HTR-8/SVneo (cell line): ENCODE measurements around the gene PGA4.
"Not testable (repeated sequence)": the region's sequence is repeated elsewhere in the genome, so short reads cannot be mapped to it uniquely, and the experiment has no call there.

ENCODE experiments used
- DNase-seq: peaks from one replicate; pipeline ENCODE4 v3.0.0; 2011; ENCODE audit warnings: low spot score, mixed read lengths; ENCODE audit not compliant: insufficient read length
- FAIRE-seq: peaks from 2 replicates; lab custom pipeline; 2011; peaks lifted over from hg19 to GRCh38; lab: Jason Lieb, UNC

Gene PGA4

GRCh38 chr11:61240875-61241274 lies 18.7 kb downstream of the PGA4 start, which contains the start of gene PGA5:
Gene PGA5 (plus strand): TSS chr11:61241175. CDS start chr11:61241227, 52 bp downstream.
- not testable (repeated sequence) for FAIRE-seq, DNase-seq

GRCh38 chr11:61241526-61241925 lies 19.4 kb downstream of the PGA4 start:
- FAIRE-seq: not testable (repeated sequence)

GRCh38 chr11:61245284-61245964 lies 23.3 kb downstream of the PGA4 start:
- not testable (repeated sequence) for FAIRE-seq, DNase-seq

More at GRCh38 chr11:61241526-61241925, 19.4 kb downstream of the PGA4 start:
- DNase-seq: not testable (repeated sequence)

- DNase-seq, FAIRE-seq: not testable (repeated sequence)
Measured at GRCh38 chr11:61248071-61248470, 25.9 kb downstream of the PGA4 start.

GRCh38 chr11:61249201-61249600 lies 27.1 kb downstream of the PGA4 start:
- DNase-seq, FAIRE-seq: not testable (repeated sequence)

- DNase-seq, FAIRE-seq: not testable (repeated sequence)
Measured at GRCh38 chr11:61250796-61251765, 28.9 kb downstream of the PGA4 start.

DNA sequence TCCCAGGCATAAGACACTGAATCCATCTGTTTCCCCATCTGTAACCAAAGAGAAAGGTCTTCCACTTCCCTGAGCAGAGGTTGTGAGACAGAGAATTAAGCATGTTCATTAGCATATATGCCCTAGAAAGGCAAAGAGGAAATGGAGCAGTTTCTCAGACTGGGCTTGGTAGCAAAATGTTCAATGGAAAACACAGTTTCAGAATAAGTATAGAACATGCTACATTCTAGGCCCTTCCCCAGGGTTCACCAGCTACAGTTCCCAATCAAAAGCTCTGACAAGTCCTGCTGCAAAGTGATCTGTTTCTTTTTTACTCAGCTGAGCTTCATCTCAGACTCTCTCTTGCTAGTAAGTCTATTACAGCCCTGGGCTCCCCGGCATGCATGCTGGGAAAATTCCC lies 30.2 kb downstream of the PGA4 start:
- not testable (repeated sequence) for FAIRE-seq, DNase-seq

DNA sequence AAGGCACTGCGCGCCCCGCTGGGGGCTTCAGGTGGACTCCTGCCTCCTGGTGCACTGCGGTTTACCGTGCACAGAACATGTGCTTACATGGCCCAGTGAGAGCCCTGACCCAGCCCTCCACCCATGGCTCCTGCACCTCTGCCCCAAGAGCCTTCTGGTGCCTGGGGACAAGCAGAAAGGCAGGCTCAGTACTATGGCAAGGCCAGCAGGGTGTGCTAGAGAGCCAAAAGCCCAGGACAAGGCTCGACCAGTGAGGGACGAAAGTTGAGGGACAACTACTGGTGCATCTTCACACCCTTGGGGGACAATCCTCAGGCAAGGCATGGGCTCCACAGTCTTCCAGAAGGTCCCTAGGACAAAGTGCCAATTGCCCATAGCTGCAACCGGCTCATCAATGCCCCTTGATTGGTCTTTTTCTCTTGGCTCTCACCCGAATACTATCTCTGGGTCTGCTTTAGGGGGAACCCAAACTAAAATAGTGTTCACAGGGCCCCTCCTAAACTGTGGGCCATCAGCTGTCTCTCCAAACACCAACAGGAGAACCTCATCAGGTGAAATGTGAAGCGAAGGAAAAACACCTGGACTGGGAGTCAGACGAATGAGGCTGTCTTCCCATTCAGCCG lies 32.4 kb downstream of the PGA4 start:
- DNase-seq (peak; percentile 80), FAIRE-seq (no peak)

DNA sequence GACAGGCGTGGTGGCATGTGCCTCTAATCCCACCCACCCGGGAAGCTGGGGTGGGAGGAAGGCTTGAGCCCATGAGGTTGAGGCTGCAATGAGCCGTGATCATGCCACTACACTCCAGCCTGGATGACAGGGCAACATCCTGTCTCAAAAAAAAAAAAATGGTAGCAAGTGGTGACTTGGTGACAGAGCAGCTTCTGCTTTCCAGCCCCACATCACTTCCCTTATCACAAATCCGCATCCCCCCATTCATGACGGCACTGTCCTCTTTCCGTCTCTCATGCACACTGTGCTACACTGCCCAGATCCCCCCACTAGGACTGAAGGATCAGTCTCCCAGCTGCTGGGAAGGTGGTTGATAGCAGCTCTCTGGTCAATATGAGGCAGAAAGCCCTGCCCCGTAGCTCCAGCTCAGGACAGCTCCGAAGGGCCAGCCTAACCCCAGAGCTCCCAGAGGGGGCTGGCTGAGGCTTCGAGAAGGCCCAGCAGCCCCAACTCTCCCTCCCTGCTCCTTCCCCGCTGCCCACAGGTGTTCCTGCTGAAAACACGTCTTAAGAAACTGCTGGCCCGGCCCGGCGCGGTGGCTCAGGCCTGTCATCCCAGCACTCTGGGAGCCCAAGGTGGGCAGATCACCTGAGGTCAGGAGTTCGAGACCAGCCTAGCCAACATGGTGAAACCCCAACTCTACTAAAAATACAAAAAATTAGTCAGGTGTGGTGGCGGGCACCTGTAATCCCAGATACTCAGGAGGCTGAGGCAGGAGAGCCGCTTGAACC lies 34.7 kb downstream of the PGA4 start:
- DNase-seq (no peak), FAIRE-seq (no peak)

GRCh38 chr11:61258546-61258945 lies 36.4 kb downstream of the PGA4 start:
- DNase-seq (no peak), FAIRE-seq (no peak)

DNA sequence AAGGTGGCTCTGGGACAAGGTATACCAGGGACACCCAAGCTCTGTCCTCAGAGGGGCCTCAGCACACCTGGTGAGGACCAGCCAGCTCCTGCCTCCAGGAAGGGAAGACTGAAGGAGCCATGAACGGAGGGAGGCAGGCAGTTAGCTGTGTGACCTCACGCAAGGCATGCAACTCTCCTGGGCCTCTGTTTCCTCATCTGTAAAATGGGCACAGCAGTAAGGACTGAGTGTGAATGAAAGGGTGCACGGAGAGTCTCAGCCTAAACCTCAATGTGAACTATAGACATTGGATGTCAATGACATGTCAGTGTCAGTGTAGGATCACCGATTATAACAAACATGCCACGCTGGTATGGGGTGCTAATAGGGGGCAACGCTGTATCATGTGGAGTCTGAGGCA lies 37.2 kb downstream of the PGA4 start:
- DNase-seq: no peak
- no peak for FAIRE-seq

- DNase-seq (no peak), FAIRE-seq (no peak)
Measured at GRCh38 chr11:61264371-61264770, 42.2 kb downstream of the PGA4 start.

DNA sequence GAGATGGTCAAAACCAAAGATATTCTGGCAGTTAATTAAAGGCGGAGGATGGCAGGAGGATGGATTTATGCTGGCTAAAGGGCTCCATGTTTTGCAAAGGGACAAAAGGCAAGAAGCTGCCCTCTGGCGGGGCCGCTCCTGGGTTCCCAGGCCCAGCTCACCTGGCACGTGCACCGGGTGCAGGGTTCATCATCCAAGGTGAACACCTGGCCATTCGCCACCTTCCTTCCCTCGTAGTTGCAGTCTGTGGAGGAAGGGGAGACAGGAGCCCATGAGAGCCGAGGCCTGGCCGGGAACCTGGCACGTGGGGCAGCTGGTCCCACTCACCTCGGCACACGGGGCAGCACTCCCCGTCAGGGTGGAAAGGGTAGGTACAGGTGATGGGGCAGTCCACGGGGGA lies 42.6 kb downstream of the PGA4 start:
- DNase-seq (no peak), FAIRE-seq (no peak)

- DNase-seq: no peak
- no peak for FAIRE-seq
Measured at GRCh38 chr11:61265357-61265756, 43.2 kb downstream of the PGA4 start.

- no peak for FAIRE-seq
- no peak for DNase-seq
Measured at GRCh38 chr11:61266602-61267001, 44.5 kb downstream of the PGA4 start.

DNA sequence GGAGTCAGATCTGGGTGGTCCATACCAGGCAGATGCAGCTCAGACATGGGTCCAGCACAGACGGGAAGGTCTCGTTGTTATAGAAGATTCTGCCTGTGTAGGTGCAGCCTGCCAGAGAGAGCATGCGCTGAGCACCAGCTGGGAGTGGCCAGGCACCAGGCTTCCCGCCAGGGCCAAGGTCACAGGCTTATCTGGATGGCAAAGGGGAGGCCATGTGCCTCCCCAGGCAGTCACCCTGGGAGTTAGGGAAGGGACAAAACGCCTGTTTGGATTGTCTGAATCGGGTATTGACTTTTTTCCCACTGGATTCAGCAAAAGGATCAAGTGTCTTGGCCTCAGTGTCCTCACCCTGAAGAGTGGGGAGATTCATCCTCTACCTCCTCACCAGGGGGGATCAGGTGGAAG lies 45.3 kb downstream of the PGA4 start:
- no peak for FAIRE-seq
- no peak for DNase-seq

DNA sequence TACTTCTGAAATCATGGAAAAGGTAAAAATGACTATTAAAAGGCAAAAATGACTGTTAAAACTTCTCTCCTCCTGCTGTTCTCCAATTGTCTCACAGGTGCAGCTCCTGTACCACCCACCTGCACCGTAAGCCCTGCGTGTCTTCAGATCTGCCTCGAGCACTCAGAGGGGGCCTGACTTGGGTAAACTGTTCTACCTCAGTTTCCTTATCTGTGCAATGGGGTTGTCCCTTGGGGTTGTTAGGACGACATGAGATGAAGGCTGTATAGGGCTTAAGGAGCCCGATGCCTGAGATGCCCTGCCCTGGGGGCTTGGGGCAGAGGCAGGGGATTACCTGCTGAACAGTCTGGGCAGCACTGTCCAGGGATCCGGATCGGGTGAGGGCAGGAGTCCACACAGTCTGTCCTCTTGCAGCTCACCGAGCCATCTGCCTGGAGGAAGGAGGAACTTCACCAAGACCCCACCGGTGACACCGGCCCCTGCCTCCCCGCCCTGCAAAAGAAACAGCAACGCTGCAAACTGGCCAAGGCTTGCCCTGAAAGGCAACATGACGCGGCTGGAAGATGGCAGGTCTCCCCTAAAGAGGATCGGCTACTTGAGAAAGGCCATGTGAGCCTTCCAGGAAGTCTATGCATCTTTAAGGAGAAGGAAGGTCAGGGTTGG lies 46.6 kb downstream of the PGA4 start:
- FAIRE-seq (no peak), DNase-seq (no peak)

GRCh38 chr11:61270354-61271076 lies 48.4 kb downstream of the PGA4 start:
- FAIRE-seq: no peak
- DNase-seq: no peak

GRCh38 chr11:61272731-61273130 lies 50.6 kb downstream of the PGA4 start:
- no peak for FAIRE-seq

More at GRCh38 chr11:61272731-61273130, 50.6 kb downstream of the PGA4 start:
- DNase-seq: no peak
